Transverse colon (tissue), 3 donors: ENCODE results near the gene KRTAP5-10.

ENCODE experiments used
- EP300 ChIP-seq: sonication (generic); formaldehyde crosslinking; IDR thresholded peaks from one replicate; pipeline ENCODE4 v1.6.1; 2017; ENCODE audit warnings: antibody characterized with exemption, low read depth
- POLR2A ChIP-seq: fragments of 450-650 bp; IDR thresholded peaks from one replicate; pipeline ENCODE4 v1.6.1; 2016; ENCODE audit warnings: antibody characterized with exemption, mild to moderate bottlenecking, moderate library complexity
- TF ChIP-seq, protein P1 (sequence below), 5 experiments: fragments of 200-600 bp in 3 of 5; fragments of 450-650 bp in 2 of 5; sonication (generic) in 3 of 5; IDR thresholded peaks; 1 replicate in 2 of 5; 2 replicates in 3 of 5; pipeline ENCODE4 v1.5.1; 2016 to 2017; ENCODE audit warnings: antibody characterized with exemption in 5 of 5, inconsistent platforms in 3 of 5, mild to moderate bottlenecking in 2 of 5, moderate library complexity in 1 of 5

DNA sequence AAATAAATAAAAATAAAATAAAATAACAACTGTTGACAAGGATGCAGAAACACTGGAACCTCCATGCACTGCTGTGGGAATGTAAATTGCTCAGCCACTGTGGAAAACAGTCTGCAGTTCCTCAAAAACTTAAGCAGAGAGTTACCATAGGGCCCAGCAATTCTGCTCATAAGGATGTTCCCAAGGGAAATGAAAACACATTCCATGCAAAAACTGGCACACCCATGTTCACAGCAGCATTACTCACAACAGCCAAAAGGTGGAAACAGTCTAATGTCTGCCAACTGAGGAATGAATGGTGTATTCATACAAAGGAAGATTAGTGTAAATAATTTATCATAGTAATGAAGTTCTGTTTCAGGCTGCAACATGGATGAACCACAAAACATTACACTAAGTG, 3.2 kb upstream of the KRTAP5-10 start:
- TF ChIP-seq, protein P1, sequence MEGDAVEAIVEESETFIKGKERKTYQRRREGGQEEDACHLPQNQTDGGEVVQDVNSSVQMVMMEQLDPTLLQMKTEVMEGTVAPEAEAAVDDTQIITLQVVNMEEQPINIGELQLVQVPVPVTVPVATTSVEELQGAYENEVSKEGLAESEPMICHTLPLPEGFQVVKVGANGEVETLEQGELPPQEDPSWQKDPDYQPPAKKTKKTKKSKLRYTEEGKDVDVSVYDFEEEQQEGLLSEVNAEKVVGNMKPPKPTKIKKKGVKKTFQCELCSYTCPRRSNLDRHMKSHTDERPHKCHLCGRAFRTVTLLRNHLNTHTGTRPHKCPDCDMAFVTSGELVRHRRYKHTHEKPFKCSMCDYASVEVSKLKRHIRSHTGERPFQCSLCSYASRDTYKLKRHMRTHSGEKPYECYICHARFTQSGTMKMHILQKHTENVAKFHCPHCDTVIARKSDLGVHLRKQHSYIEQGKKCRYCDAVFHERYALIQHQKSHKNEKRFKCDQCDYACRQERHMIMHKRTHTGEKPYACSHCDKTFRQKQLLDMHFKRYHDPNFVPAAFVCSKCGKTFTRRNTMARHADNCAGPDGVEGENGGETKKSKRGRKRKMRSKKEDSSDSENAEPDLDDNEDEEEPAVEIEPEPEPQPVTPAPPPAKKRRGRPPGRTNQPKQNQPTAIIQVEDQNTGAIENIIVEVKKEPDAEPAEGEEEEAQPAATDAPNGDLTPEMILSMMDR (IDR thresholded peaks at IDR 0.05): no peak
- no peak for TF ChIP-seq EP300
- no peak for TF ChIP-seq POLR2A
